Activated naive CD4-positive, alpha-beta T cell (primary cell): Measurements from ENCODE around the gene PDS5A.
"Not testable (repeated sequence)": the region's sequence is repeated elsewhere in the genome, so short reads cannot be mapped to it uniquely, and the experiment has no call there.

Experiments
- DNase-seq, 4 experiments: peaks; one replicate each; lab custom pipeline; 2025; lab: John Stamatoyannopoulos, UW

Gene PDS5A

DNA sequence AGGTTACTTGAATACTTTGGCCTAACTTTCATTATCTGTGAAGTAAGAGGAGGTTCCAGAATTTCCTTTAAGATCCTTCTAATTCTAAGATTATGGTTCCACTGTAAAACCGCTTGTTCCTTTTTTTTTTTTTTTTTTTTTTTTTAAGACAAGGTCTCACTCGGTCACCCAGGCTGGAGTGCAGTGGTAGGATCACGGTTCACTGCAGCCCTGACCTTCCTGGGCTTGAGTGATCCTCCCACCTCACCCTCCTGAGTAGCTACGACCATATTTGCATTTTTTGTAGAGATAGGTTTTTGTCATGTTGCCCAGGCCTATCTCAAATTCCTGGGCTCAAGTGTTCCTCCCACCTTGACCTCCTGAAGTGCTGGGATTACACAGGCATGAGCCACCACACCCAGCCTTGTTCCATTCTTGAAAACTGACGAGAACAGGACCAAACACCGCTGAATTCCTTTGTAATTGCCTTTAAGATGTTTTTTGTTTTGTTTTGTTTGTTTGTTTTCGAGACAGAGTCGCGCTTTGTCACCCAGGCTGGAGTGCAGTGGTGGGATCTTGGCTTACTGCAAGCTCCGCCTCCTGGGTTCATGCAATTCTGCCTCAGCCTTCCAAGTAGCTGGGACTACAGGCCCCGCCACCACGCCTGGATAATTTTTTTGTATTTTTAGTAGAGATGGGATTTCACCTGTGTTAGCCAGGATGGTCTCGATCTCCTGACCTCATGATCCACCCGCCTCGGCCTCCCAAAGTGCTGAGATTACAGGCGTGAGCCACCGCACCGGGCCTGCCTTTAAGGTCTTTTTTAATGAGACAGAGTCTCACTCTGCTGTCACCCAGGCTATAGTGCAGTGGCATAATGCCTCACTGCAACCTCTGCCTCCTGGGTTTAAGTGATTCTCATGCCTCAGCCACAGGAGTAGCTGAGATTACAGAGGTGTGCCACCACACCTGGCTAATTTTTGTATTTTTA, 6.8 kb downstream of the PDS5A start:
- DNase-seq = no peak

DNA sequence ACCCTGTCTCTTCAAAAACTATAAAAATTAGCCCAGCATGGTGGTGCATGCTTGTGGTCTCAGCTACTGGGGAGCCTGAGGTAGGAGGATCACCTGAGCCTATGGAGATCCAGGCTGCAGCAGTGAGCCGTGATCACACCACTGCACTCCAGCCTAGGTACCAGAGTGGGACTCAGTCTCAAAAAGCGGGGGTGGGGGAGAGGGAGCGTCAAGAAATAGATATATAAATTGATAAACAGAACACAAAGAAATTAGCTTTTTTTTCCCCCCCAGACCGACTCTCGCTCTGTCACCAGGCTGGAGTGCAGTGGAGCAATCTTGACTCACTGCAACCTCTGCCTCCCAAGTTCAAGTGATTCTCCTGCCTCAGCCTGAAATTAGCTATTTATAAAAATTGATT, 14.1 kb downstream of the PDS5A start:
- no peak for DNase-seq

DNA sequence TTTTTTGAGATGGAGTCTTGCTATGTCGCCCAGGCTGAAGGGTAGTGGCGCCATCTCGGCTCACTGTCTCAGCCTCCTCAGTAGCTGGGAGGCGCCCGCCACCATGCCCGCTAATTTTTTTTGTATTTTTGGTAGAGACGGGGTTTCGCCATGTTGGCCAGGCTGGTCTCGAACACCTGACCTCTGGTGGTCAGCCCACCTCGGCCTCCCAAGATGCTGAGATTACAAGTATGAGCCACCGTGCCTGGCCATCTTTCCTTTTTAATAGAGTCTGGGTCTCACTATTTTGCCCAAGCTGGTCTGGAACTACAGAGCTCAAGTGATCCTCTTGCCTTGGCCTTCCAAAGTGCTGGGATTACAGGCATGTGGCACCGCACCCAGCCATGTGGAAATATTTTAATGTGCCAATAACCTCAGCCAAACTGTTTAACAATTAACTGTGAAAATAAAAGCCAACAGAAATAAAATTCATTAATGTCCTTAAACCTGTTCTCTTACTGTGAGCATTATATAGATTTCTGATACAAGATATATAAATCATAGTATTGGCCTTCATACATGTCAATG, 16.3 kb downstream of the PDS5A start:
- no peak for DNase-seq

DNA sequence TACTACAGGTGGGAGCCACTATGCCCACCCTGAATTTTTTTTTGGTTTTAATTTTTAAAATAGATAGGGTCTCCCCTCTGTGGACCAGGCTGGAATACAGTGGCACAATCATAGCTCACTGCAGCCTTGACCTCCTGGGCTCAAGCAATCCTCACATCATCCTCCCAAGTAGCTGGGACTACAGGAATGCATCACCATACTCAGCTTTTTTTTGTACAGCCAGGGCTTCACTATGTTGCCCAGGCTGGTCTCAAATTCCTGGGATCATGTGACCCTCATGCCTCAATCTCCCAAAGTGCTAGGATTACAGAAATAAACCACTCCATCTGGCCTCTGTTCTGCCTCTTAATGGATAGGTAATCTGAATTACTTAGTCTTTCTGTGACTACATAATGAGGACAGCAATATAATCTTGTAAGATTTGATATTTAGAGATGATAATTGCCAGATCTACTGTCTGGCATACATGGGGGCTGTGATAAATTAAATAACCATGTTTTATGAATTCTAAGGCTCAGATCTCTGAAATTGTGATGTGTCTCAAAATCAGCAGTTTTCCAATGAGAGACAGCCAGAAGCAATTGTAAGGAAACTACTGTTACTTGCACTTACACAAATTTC, 26.7 kb downstream of the PDS5A start:
- DNase-seq = no peak

DNA sequence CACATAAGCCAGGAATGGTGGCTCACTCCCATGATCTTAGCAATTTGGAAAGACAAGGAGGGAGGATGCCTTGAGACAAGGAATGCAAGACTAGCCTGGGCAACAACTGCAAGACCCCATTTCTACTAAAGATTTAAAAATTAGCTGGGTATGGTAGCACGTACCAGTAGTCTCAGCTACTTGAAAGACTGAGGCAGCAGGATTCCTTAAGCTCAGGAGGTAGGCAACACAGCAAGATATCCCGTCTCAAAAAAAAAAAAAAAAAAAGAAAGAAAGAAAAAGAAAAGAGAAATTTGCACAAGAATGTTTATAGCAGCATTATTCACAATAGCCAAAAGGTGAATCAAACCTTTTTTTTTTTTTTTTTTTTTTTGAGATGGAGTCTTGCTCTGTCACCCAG, 29.7 kb downstream of the PDS5A start:
- DNase-seq = no peak

DNA sequence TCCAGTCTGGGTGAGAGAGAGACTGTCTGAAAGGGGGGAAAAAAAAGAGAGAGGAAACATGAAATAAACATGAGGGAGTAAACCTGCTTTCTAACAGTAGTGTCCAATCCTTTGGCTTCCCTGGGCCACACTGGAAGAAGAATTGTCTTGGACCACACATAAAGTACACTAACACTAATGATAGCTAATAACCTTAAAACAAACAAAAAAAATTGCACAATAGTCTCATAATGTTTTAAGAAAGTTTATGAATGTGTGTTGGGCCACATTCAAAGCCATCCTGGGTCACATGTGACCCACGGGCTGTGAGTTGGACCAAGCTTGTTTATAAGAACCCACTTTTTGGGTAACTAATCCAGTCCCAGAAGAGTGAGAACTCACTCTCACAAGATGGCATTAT, 30.3 kb downstream of the PDS5A start:
- DNase-seq = no peak

DNA sequence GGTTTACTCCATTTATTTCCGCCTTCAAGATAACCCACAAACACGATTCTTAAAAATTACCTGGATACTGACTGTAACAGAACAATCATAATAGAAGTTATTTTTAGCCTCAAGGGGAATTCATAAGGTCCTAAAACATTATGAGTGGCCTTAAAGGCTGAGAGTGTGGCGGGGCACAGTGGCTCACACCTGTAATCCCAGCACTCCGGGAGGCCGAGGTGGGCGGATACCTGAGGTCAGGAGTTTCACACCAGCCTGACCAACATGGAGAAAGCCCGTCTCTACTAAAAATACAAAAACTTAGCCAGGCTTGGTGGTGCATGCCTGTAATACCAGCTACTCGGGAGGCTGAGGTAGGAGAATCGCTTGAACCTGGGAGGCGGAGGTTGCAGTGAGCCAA, 33.5 kb downstream of the PDS5A start:
- DNase-seq = not testable (repeated sequence)

DNA sequence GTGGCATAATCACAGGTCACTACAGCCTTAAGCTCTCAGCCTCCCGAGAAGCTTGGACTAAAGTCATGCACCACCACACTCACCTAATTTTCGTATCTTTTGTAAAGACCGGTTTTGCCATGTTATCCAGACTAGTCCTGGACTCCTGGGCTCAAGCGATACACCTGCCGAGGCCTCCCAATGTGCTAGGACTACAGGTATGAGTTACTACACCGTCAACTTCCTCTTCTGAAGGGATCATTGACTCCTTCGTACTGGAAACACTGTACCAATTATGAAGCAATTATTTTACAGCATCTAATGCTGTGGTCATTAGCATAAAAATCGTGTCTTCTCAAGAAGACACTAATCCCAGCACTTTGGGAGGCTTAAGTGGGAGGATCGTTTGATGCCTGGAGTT, 35.2 kb downstream of the PDS5A start:
- no peak for DNase-seq

DNA sequence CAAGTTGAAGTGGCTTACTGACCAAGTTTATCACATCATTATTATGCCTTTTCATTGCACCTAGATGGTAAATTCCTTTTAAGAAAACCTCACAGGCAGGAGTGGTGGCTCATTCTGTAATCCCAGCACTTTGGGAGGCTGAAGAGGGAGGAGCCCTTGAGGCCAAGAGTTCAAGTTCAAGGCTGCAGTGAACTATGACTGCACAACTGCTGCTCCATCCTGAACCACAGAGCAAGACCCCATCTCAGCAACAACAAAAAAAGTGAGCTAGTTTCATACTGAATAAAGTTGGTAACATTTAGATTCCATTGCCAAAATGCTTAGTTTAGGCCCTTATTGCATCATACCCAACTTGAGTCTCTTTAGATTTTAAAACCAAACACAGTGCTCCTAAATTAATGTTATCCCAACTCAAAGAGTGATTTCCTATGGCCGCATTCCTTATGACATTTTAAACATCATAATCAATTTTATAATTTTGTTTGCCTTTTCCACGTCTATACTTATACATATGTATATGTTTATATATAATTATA, 36.0 kb downstream of the PDS5A start:
- DNase-seq = no peak

DNA sequence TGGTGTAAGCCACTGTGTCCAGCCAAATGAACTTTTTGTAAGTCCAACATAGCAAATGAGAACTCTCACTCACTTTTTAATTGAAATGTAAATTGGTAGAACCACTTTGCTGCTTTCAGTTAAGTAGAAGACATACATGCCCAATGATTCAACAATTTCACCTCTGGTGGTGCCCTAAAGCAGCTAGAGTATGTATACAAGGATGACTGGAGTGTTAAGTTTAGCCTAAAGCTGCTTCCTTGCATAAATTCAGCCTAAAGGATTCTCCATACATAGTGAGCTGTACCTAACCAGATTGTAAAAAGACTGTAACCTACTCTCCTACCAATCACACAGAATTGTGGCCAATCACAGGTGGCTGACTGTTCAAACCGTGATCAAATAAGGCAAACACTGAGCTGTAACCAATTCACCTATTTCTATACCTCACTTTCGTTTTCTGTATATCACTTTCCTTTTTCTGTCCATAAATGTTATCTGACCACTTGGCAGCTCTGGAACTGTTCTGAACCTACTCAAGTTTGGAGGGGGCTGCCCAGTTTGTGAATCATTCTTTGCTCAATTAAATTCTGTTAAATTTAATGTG, 39.9 kb downstream of the PDS5A start:
- no peak for DNase-seq

DNA sequence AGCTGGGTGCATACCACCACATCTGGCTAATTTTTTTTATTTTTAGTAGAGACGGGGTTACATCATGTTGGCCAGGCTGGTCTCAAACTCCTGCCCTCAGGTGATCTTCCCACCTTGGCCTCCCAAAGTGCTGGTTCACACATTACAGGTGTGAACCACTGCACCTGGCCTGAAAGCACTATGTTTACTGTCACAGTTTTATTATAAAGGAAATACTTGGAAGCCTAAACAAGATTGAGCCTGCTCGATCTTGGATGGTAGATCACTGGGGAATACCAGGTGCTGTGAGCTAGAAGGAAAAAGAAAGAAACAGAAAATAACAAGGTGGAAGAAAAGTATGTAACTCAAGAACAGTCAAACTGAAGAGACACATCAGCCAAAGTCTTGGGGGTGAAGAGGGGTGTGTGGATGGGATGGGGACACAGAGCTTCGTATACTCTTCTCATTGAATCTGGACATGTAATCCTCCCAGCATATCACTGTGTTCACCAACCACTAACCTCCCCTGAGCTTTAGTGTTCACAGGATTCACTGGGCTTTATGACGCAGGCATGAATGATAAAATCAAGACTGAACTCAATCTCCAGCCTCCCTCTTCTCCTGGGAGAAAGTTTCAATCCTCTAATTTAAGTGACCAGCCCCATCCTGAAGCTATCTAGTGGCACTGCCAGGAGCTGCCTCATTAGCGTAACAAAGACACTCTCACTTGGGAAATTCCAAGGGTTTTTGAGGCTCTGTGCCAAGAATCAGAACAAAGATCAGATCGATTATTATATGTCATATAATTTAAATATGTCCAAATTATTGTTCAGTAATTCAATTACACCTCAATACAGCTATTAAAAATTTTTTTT, 40.9 kb downstream of the PDS5A start:
- DNase-seq = no peak

DNA sequence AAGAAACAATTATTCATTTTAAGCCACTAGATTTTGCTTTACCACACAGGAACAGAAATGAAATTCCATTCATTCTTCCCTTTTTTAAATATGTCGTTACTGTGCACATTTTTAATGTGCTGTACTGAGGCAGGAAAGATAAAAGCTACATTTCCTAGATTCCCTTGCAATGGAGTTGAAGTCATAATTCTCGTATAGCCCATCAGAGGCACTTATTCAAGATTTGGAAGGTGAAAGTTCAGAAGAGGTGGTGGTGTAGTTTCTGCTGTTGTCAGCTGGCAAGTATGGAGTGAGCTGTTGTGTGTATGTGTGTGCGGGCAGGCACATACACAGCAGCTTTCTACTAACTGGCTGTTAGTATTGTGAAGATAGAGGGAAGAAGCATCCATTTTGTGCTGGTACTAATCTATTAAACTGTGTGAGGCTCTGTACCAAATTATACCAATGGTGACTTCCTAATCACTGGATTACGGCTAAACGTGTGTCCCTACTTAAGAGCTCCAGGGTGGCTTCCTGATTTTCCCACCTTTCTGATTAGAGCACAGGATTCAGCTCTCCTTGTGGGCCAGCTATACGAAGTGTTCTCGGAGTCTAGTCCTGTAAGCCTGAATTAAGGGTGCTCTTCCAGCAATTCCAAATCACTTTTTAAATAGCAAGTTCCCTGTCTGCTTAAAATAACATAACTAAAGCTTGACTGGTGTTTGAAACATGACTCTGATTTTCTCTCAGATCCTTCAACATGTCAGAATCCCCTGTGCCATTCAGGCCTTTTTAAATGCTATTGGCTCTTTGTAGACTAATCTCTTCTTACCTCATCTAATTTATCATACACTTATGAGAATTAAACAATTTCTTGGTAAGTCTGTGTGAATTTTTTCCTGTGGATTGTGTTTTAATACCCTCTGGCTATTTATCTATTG, 43.8 kb downstream of the PDS5A start:
- no peak for DNase-seq

DNA sequence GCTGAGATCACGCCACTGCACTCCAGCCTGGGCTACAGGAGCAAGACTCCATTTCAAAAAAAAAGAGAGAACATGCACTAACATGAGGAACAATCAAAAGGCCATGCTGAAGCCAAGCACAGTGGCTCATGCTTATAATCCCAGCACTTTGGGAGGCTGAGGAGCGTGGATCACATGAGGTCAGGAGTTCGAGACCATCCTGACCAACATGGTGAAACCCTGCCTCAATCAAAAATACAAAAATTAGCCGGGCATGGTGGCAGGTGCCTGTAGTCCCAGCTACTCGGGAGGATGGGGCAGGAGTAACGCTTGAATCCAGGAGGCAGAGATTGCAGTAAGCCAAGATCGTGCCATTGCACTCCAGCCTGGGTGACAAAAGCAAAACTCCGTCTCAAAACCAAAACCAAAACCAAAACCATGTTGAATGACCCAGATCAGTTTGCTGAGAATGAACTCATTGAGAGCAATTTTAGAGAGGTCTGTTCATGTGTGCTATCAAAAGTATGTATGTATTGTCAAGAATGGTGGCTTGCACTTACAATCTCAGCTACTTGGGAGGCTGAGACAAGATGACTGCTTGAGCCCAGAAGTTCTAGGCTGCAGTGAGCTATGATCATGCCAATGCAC, 44.8 kb downstream of the PDS5A start:
- DNase-seq = no peak

DNA sequence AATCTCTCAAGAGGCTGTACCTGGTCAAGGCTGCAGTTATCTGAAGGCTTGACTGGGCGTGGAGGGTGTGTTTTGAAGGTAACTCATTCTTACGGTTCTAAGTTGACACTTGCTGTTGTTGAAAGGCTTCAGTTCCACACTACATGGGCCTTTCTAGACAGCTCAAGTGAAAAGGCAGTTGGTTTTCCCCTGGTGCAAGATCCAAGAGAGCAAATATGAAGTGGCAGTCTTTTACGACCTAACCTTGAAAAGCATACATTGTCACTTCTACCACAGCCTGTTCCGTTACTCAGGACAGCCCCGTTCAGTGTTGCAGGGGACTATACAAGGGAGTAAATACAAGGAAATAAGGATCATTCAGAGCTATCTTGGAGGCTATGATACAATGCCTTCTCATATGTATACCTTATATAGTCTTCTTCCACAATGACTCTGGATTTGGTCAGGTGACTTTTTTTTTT, 46.2 kb downstream of the PDS5A start:
- no peak for DNase-seq

DNA sequence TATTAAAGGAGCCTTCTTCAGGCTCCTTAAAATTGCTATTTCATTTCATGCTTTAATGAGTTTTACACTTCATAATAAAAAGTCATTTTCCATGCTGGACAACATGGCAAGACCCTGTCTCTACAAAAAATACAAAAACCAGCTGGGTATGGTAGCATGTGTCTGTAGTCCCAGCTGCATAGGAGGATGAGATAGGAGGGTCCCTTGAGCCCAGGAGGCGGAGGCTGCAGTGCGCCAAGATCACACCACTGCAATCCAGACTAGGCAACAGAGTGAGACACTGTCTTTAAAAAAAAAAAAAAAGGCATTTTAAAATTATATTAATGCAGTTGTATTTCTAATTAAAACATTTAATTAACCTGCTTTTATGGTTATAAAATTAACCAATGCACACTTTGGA, 49.2 kb downstream of the PDS5A start:
- DNase-seq = no peak

DNA sequence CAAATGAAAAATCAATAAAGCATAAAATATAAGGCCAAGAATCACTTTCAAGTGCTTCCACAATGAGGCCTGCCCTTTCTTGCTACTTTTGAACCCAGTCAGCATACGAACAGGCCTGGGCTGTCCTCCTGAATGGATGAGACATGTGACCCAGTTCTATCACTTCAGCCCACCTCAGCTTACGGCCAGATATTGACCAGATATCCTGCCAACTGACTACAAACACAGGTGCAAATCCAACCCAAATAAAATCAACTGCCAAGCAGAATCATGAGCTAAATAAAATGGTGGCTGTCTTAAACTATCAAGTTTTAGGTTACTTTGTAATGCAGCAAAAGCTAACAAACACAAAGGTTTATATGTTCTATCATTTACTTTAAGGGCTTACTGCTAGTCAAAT, 53.7 kb downstream of the PDS5A start:
- no peak for DNase-seq

DNA sequence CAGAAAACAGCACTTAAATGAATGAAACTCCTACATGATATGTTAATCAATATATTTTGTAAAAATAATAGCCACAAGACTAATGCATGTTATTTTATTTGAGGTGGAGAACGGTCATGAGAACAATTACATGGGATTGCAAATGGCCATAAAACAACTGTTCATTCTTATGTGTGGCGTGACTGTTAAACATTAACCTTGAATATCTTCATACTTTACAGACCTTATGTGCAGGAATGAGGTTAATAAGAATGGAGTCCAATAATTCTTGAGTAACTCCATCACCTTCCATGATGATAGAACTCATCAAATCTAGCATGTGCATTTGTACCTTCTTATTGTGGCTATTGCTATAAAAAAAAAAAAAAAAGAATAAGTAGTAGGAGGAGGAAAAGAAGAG, 55.3 kb downstream of the PDS5A start:
- DNase-seq = no peak

DNA sequence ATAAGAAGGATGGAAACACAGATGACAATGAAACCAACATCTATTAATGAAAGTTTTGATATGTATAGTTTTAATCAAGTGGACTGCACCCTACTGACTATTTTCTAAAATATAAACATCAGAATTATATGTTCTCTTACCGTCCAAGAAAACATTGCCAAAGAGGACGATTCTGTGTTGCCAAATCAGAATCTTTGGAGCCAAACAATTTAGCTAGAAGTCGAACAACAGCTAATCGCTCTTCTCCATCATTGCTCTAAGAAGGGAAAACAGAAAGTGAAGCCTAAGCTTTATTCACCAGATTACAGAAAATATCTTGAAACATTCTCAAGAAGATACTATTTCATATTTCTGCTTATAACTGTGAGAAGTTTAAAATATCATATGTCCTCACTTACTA, 64.2 kb downstream of the PDS5A start:
- no peak for DNase-seq

DNA sequence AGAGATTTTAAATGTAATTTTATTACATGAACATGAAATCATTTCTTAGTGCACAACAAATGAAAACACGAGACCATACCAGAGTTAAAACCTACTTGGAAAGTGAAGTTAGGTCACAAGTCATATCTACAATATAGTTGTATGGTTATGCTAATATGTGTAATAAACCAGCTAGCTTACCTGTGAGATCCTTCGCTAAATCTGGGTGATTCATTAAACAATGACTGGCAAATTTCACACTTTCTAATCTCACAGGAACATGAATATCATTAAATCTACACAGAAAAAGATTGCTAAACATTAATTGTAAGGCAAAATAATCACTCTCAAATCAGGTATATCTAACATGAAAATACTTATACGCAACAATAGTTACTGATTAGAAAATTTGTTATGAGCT, 67.6 kb downstream of the PDS5A start:
- no peak for DNase-seq

DNA sequence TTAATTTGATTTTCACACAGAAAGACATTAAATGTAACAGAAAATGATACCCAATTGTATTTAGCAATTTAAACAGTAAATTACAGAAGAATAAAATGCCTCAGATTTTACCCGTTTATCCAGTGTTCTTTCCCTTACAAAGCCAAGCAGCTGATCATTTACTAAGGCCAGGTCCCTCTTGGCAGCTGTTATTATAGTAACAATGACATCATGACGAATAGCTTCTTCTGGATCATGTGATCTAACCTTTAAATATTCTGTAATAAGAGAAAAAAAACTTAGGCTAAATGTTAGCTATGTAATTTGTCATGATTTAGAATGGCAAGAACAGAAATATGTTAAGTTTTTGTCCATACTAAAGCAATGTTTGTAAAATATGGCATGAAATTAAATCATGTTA, 69.4 kb downstream of the PDS5A start:
- no peak for DNase-seq
